Lung (tissue), 12 donors: ENCODE measurements around the gene FAM120B. TPM values are rescaled to one million over a fixed set of nuclear protein-coding genes. Genes with fewer than 3 reads are reported as not detected.

Source experiments
- ATAC-seq: fragments of 200-7000 bp; cut with Tn5 transposase; one replicate; pipeline ENCODE4 v1.9.1; 2020; ENCODE audit warnings: moderate number of reproducible peaks; ENCODE audit not compliant: insufficient read depth, low FRiP score
- DNase-seq, 3 donors: peaks; one replicate each; pipeline ENCODE4 v3.0.0-alpha.2; 2013 to 2017
- H3K27ac ChIP-seq, 2 donors: one replicate each; pipeline ENCODE4 v1.5.1; 2013; ENCODE audit warnings: mild to moderate bottlenecking in 2 of 2, moderate library complexity in 2 of 2, control low read depth in 1 of 2, inconsistent platforms in 1 of 2, low read depth in 1 of 2, low read length in 1 of 2
- H3K27me3 ChIP-seq, 3 donors: one replicate each; pipeline ENCODE4 v1.5.1; 2013; ENCODE audit warnings: low read length in 2 of 3; ENCODE audit not compliant: control insufficient read depth in 3 of 3, insufficient read depth in 3 of 3
- H3K36me3 ChIP-seq, 4 donors: one replicate each; pipeline ENCODE4 v1.5.1; 2013; ENCODE audit warnings: low read length in 4 of 4, mild to moderate bottlenecking in 1 of 4, moderate library complexity in 1 of 4; ENCODE audit not compliant: control insufficient read depth in 4 of 4, insufficient read depth in 4 of 4
- H3K4me1 ChIP-seq, 5 donors: one replicate each; pipeline ENCODE4 v1.5.1; 2013; ENCODE audit warnings: low read length in 5 of 5, mild to moderate bottlenecking in 2 of 5, moderate library complexity in 1 of 5; ENCODE audit not compliant: control insufficient read depth in 5 of 5, insufficient read depth in 5 of 5
- H3K4me3 ChIP-seq: one replicate; pipeline ENCODE4 v1.5.1; 2013; ENCODE audit warnings: mild to moderate bottlenecking, control low read depth, moderate library complexity
- H3K9ac ChIP-seq, 2 donors: one replicate each; pipeline ENCODE4 v1.5.1; 2013; ENCODE audit warnings: low read length in 2 of 2, control low read depth in 1 of 2; ENCODE audit not compliant: insufficient read depth in 1 of 2
- H3K9me3 ChIP-seq, 4 donors: one replicate each; pipeline ENCODE4 v1.5.1; 2013; ENCODE audit warnings: low read length in 3 of 4, mild to moderate bottlenecking in 1 of 4, moderate library complexity in 1 of 4; ENCODE audit not compliant: control insufficient read depth in 4 of 4, insufficient read depth in 3 of 4
- WGBS, 2 donors: extraction: QIAGEN DNeasy Blood & Tissue Kit; methylation state at CpG; one replicate each; pipeline ENCODE4 v1.1.7; 2013; 5-methylcytosine and 5-hydroxymethylcytosine counted together
- polyA plus RNA-seq, 2 donors: library from polyadenylated mRNA; stranded (reverse); fragments of 200-250 nt; gene quantifications; one replicate each; pipeline ENCODE4 v1.2.1, GENCODE V29; 2013
- total RNA-seq, 2 donors: library from RNA; depleted of rRNA in 1 of 2; stranded (reverse); fragments of >200 nt in 1 of 2; gene quantifications; one replicate each; pipeline ENCODE4 v1.2.1, GENCODE V29; 2014 to 2021
- TF ChIP-seq, protein P1 (sequence below): IDR thresholded peaks from 2 replicates; pipeline ENCODE4 v1.5.1; 2012; ENCODE audit warnings: mild to moderate bottlenecking; ENCODE audit errors: control extremely low read depth, extremely low read depth
- donor health status: control.
- donor health status: control.
- donor health status: Bipolar disorder and iron deficiency.
- donor health status: healthy.
- donor health status: DM: yes; HTN: yes; CAD: no.

FAM120B gene
- total and polyA plus RNA-seq, 4 donors: 8.5 to 35.6 (median 20.7) TPM

DNA sequence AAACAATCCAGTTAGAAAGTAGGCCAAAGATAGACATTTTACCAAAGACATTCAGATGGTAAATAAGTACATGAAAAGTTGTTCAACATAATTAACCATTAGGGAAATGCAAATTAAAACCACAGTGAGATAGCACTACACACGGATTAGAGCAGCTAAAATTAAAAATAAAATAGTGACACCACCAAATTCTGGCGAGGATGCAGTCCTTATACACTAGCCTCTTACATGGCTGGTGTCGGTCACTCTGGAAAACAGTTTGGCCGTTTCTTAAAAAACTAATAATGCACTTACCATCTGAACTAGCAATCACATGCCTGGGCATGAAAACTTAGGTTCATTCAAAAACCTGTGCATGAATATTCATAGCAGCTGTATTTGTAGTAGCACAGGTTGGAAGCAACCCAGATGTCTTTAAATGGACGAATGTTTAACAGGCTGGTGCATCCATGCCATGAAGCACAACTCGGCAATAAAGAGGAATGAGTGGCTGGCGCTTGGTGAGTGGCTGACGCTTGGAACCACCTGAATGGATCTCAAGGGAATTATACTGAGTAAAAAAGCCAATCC is 77.0 kb downstream of the FAM120B start:
- ATAC-seq: no peak
- 92% methylated on average over 8 of the region's 8 CpGs for WGBS, 2 donors
- H3K9me3 ChIP-seq: no peaks in the 10 kb centered on the region
- H3K27ac ChIP-seq: no peak overlapping the region
- TF ChIP-seq, protein P1, sequence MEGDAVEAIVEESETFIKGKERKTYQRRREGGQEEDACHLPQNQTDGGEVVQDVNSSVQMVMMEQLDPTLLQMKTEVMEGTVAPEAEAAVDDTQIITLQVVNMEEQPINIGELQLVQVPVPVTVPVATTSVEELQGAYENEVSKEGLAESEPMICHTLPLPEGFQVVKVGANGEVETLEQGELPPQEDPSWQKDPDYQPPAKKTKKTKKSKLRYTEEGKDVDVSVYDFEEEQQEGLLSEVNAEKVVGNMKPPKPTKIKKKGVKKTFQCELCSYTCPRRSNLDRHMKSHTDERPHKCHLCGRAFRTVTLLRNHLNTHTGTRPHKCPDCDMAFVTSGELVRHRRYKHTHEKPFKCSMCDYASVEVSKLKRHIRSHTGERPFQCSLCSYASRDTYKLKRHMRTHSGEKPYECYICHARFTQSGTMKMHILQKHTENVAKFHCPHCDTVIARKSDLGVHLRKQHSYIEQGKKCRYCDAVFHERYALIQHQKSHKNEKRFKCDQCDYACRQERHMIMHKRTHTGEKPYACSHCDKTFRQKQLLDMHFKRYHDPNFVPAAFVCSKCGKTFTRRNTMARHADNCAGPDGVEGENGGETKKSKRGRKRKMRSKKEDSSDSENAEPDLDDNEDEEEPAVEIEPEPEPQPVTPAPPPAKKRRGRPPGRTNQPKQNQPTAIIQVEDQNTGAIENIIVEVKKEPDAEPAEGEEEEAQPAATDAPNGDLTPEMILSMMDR: no peak
- H3K9ac ChIP-seq: no peak overlapping the region
- H3K36me3 ChIP-seq: peaks cover 0 to 10% (median 5%) of the 10 kb centered on the region in 4 donors
- H3K27me3 ChIP-seq: no peaks in the 10 kb centered on the region
- no peak overlapping the region for H3K4me3 ChIP-seq
- DNase-seq: no peak
- H3K4me1 ChIP-seq: no peaks in the 10 kb centered on the region

DNA sequence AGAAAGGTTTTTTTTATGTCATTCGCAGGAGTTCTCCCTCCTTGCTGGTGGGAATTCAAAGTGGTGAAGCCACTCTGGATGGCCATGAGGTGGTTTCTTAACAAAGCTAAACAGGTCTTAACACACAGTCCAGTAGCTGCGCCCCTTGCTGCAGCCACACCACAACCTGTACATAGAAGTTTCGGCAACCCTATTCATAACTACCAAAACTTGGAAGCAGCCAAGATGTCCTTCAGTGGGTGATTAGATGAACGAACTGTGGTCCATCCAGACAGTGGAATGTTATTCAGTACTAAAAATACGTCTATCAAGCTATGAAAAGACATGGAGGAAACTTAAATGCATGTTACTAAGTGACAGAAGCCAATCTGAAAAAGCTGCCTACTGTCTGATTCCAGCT is 78.9 kb downstream of the FAM120B start:
- H3K27me3 ChIP-seq: no peaks in the 10 kb centered on the region
- H3K27ac ChIP-seq: no peak overlapping the region
- ATAC-seq (no peak), DNase-seq (no peak)
- H3K4me3 ChIP-seq: no peak overlapping the region
- H3K9ac ChIP-seq: no peak overlapping the region
- peaks cover 0 to 9% (median 0%) of the 10 kb centered on the region in 5 donors for H3K4me1 ChIP-seq
- TF ChIP-seq, protein P1: no peak
- H3K9me3 ChIP-seq: no peaks in the 10 kb centered on the region
- H3K36me3 ChIP-seq: peaks cover 0 to 13% (median 5%) of the 10 kb centered on the region in 4 donors
- WGBS, 2 donors: 88 to 92% methylated on average over 5 of the region's 5 CpGs

DNA sequence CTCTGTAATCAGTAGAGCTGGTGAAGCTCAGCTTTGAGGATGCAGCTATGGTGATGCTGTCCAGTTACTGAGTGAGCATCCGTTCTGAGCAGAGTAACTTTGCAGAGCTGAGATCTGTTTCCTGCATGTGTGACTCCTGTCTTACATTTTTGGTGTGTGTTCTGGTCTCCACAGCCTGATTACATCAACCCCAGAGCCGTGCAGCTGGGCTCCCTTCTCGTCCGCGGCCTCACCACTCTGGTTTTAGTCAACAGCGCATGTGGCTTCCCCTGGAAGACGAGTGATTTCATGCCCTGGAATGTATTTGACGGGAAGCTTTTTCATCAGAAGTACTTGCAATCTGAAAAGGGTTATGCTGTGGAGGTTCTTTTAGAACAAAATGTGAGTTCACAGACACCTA is 81.6 kb downstream of the FAM120B start:
- DNase-seq (no peak), ATAC-seq (no peak)
- TF ChIP-seq, protein P1: no peak

DNA sequence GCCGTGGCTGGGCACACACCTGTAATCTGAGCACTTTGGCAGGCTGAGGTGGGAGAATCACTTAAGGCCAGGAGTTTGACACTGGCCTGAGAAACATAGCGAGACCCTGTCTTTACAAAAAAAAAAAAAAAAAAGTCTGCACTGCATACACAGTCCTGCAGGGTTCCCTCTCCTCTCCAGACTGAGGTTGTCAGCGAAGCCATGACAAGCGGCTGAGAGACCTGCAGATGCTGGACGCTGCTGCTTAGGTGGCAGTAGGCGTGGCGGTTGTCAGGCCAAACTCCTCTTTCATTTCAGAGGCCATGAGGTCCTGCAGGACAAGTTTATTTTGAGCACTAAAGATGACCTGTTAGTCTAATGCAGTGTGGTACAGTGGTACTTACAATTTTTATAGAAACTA is 86.5 kb downstream of the FAM120B start:
- peaks cover 0 to 9% (median 0%) of the 10 kb centered on the region in 5 donors for H3K4me1 ChIP-seq
- H3K36me3 ChIP-seq: peaks cover 17 to 45% (median 33%) of the 10 kb centered on the region in 4 donors
- DNase-seq (no peak), ATAC-seq (no peak)
- H3K9ac ChIP-seq: no peak overlapping the region
- H3K4me3 ChIP-seq: no peak overlapping the region
- TF ChIP-seq, protein P1: no peak
- H3K27ac ChIP-seq: no peak overlapping the region
- no peaks in the 10 kb centered on the region for H3K9me3 ChIP-seq
- WGBS, 2 donors: 96 to 97% methylated on average over 7 of the region's 7 CpGs
- no peaks in the 10 kb centered on the region for H3K27me3 ChIP-seq

More for the DNA sequence above, 81.6 kb downstream of the FAM120B start:
- H3K27me3 ChIP-seq: no peaks in the 10 kb centered on the region
- peaks cover 0 to 9% (median 0%) of the 10 kb centered on the region in 5 donors for H3K4me1 ChIP-seq
- WGBS, 2 donors: 89 to 92% methylated on average over 8 of the region's 8 CpGs
- H3K9ac ChIP-seq: no peak overlapping the region
- H3K4me3 ChIP-seq: no peak overlapping the region
- no peaks in the 10 kb centered on the region for H3K9me3 ChIP-seq
- H3K36me3 ChIP-seq: peaks cover 0 to 23% (median 11%) of the 10 kb centered on the region in 4 donors
- no peak overlapping the region for H3K27ac ChIP-seq
